Urothelium cell line (cell line): ENCODE data around the gene COL28A1.

Experiments used
- DNase-seq: peaks from one replicate; pipeline ENCODE4 v3.0.0; 2011; ENCODE audit warnings: low spot score, mixed read lengths
- FAIRE-seq: peaks from 2 replicates; lab custom pipeline; 2011; peaks lifted over from hg19 to GRCh38; lab: Jason Lieb, UNC

The COL28A1 gene

DNA sequence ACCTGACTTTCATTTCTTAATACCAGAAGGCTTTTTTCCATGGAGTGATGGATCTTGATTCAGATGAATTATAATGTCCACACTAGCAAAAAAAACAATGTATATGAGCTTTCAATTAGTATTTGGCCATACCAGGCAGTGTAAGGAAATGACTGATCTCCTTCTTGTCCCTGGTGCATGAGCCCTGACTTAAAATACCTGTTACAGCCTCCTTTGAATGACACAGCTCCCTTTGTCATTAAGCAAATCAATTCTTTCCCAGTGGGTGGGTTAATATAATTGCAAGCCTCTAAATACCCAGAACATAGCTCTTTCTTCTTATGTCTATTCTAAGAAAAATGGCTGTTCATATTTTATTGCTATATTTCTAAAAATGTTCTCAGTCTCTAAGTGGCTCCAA lies 188.6 kb downstream of the COL28A1 start:
- FAIRE-seq (no peak), DNase-seq (no peak)

DNA sequence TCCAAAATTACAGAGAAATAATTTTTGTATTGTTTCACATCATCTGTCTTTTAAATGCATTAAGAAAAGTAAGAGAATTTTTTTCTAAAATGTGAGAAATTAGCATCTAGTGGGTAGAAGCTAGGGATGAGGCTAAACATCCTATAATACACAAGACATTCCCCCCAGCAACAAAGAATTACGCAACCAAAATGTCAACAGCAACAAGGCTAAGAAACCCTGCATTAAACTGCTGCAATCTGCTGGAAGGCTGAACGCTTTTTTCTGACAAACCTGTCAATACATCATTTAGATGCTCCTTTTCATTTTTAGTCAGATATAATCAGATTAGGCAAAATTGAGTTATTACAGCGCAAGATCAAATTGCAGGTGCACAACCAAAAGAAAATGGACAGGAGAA lies 191.1 kb downstream of the COL28A1 start:
- no peak for FAIRE-seq

DNA sequence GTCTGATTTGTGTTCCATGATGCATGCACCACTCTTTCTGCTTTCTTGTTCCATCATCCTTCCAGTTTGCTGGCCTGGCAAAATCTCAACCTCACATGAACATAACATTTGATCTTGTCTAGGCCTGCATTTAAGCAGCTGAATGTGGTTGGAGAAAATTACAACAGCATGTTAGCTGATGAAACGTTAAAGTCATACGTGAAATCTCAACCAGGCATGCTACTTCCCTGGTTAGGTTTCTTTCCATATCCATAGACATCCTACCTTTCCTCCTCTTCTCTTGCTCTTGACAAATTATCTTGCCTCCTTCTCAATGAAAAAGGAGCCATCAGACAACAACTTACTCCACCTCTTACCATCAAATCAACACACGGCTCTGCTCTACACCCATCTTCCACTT lies 199.8 kb downstream of the COL28A1 start:
- DNase-seq: no peak
- peak; percentile 17 for FAIRE-seq

More for the DNA sequence above, 191.1 kb downstream of the COL28A1 start:
- no peak for DNase-seq

DNA sequence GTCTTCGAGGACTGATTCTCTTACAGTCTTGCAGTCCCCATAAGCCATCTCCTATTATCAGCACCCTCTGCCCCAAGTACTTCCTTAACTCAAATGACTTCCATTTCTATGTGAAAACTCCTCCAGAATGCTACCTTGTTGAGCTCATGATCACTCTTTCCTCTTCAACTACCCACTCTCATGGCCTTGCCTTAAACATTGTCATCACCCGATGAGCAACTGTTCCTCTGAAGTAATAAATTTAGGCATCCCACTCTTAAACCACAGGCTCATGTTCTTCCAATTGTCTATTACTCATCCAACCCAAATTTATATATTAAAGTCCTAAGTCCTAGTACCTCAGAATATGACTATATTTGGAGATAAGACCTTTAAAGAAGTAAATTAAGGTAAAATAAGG lies 200.5 kb downstream of the COL28A1 start:
- no peak for DNase-seq
- FAIRE-seq: peak; percentile 71

DNA sequence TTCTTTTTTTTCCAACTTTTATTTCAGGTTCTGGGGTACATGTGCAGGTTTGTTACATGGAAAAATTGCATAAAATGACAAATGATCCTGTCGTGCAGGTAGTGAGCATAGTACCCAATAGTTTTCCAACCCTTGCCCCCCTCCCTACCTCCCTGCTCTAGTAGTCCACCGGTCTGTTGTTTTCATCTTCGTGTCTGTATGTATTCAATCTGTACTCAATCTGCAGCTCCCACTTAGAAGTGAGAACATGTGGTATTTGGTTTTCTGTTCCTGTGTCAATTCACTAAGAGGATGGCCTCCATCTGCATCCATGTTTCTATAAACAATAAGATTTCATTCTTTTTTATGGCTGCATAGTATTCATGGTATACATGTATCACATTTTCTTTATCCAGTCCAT lies 202.1 kb downstream of the COL28A1 start:
- FAIRE-seq (no peak), DNase-seq (no peak)

DNA sequence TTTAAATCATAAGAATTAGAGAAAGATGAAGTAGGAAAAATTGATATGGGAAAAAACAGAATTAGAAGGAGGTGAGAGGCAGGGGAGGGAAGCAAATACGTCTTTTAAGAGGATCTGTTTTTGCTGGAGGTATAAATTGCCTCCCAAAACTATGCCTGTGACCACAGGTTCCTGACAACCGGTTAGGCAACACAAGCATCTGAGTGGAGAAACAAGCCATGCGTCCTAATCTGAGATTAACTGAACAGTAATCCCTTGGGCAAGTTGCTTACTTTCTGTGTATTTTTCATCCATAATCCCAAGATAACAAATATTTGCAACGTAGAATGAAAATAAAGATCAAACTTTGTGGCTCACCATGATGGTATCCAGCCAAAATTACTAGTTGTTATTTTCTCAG lies 204.2 kb downstream of the COL28A1 start:
- FAIRE-seq (no peak), DNase-seq (no peak)

DNA sequence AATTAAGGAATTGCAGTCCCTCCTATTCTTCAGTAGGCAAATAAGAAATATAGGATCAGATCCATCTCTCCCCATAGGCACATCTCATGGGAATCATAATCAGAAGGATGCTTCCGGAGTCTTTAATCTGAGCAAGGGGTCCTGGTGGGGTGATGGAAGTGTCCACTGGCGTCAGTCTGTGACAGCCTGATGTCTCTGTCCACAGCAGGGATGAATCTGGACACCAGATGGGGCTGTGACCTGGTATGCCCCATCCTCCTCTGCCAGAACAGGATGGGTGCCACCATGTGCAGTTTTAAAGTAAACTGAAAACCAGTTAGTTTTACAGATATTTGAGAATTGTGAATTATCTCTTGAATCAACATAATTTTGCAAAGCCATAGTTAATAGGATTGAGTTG lies 204.7 kb downstream of the COL28A1 start:
- FAIRE-seq (no peak), DNase-seq (no peak)

DNA sequence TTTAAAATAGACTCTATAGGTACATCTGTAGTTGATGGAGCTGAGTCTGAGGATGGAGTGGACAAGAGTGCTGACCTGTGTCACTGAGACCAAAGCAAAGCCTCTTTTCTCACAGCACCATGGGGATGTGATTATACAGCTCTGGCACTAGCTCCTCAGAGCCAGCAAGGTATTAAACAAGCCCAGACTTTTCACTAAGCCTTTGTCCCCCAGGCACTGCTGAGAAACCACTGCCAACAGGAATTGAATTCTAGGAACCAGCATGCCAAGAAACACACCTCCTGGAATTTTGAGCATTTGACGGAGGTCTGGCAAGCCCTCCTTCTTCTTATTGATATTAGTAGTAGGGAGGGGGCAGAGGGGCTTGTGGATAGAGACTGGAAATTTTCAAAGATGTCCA lies 206.3 kb downstream of the COL28A1 start:
- FAIRE-seq: no peak
- DNase-seq: no peak

DNA sequence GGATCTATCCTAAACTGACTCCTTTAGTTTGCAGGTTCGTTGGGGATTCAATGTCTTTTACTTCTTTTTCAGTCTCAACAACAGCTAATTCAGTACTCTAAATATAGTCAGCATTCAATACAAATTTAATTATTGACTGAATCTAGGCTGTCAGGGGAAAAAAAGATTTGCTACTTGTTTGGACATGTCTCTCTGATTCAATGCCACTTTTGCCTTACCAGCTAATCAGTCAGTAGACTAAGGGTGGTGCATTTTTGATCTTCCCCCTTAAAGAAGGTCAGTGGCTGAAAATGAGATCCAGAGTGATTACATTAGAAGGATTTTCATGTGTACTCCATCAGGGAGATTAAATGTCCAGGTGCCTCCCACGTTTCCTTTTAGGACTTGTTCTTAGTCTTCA lies 208.2 kb downstream of the COL28A1 start:
- DNase-seq (no peak), FAIRE-seq (no peak)

DNA sequence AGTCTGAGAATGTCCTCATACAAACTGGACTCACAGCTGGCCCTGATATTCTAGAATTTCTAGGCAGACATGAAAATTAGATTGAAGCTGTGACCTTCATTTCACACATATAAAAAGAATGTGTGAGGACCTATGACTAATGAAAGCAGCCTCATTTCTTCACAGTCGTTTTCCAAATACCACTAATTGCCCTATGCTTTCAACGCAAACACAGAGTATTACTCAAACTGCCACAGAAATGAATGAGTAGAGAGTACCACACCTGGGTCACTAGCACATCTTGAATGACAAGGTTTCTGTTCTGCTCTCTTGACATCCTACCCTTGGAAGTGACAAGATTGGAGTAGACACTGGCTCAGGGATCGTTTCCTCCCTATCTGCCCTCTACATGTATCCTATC lies 211.0 kb downstream of the COL28A1 start:
- DNase-seq: no peak
- FAIRE-seq: no peak

DNA sequence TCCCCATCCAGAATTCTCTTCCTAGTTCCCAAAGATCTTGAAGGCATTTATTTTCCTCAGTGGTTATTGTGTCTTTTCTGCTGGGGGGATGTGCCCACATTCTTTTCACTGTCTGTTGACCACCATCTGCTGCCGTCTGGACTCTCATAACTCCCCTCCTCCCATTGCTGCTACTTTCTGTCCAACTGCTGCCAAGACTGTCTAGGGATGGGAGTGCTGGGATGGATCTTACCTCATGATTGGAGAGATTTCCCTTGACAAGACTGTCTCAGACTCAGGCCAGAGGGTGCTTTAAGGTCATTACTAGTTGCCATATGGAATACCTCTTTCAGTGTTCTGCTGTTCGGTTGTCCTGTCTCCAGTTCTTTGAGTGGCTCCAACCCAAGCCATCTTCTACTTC lies 211.8 kb downstream of the COL28A1 start:
- DNase-seq (no peak), FAIRE-seq (peak; percentile 48)

DNA sequence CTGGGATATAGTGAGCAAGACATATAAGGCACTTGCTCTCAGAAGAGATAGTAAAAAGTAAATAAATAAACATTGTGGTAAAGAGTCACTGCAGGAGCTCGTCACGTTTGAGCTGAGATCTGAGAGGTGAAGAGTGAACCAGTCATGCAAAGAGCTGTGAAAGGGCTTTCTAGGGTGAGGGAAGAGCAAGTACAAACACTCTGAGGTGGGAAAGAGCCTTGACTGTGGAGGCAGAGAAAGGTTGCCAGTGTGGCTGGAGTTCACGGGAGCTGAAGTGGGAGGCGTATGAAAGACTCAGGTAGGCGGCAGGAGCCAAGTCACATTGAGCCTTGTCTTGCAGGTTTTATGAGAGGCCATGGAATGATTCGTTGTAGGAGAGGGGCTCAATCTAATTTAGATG lies 212.3 kb downstream of the COL28A1 start:
- DNase-seq (no peak), FAIRE-seq (no peak)

DNA sequence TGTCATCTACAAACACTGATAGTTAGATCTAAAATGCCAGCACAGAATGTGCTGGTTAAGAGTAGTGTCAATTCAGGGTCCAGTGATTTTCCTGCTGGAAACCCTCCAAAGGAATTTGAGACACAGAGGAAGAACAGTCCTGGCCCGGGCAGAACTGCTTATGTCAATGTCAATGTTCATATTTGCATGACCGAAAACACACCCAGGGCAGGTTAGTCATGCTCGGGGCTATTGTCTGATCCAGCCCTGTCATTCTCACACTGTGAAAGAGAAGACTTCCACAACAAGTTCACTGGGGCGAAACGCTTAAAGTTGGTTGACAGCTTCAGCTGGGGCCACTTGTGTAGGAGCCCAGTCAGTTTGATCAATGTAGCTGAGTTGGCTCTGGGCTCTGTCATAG lies 214.0 kb downstream of the COL28A1 start:
- DNase-seq: no peak

DNA sequence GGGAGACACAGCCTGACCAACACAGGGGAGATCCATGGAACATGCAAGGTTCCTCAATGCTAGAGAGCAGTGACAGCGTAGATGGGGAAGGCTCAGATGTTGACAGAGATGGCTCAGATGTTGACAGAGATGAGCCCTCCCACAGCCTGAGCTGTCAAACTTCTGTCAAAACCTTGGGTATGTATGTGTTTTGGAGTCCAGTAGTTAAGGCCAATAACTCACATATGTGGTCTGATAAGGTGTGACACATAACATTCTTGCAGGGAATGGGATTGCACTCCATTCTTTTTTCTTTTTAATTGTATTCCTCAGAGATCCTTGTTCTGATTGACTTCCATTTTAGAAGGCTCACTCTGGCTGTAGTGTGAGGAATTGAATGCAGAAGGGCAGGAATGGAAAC lies 217.1 kb downstream of the COL28A1 start:
- DNase-seq (no peak), FAIRE-seq (peak; percentile 74)

More for the DNA sequence above, 214.0 kb downstream of the COL28A1 start:
- FAIRE-seq: peak; percentile 62

DNA sequence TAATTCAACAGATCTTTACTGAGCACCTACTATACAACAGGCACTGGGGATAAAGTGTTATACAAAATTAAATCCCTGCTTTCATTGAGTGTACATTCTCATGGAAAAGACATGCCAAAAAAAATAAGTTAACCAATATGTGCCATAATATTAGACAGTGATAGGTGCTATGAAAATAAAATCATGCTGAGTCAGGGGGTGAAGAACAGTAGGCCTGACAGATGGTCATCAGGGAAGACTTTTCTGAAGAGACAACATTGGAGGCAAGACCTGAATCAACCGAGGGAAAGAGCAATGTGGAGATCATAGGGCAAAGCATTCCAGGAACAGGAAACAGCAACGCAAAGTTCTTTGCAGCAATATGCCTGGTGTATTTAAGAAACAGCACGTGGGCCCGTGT lies 217.8 kb downstream of the COL28A1 start:
- DNase-seq (no peak), FAIRE-seq (peak; percentile 85)

DNA sequence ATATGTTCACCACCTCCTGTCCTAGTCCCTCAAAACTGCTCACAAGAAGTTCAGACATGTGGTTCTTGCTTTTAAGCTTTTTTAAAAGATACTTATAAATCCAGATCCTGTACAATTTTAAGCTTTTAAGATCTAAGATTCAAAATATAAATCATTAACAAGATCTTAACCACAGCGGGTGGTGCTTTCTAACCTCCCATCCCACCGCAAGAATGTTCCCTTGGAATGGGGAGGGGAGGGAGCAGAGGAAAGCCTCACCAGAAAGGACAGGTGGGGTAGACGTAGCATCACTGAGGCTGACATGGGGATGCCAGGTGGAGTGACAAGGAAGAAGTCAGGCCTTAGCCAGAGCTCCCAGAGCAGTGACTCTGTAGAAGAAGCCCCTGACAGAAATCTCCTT lies 219.8 kb downstream of the COL28A1 start:
- DNase-seq (no peak), FAIRE-seq (no peak)

DNA sequence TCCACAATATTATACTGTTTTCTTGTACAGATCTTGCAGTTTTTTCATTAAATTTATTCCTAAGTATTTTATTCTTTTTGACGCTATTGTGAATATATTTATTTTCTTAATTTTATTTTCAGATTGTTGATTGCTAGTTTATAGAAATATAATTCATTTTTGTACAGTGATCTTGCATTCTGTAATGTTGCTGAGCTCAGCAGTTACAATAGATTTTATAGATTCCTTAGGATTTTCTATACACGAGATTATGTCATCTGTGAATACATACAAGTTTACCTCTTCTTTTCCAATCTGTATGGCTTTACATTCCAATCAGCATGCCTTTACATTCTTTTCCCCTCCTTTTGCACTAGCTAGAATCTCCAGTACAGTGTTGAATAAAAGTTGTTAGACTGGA lies 223.3 kb downstream of the COL28A1 start:
- FAIRE-seq: no peak

DNA sequence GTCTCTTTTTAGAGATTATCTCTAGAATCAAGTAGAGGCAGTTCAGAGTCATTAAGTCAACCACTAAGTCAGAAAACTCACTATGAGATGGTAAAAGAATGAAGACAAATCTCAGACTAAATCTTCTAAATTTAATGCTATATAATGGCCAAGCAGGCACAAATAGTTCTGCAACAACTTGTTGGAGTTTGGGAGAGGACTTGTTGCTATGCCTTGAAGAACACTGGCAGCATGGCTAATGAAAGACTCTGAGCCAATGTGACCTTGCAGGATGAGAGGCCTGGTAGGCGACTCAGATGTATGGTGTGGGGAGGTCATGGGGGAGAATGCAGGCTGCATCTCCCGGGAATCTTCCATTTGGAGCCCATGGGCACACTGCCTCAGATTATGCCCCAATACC lies 224.7 kb downstream of the COL28A1 start:
- no peak for DNase-seq
- FAIRE-seq: peak; percentile 83

More for the DNA sequence above, 223.3 kb downstream of the COL28A1 start:
- DNase-seq: no peak

DNA sequence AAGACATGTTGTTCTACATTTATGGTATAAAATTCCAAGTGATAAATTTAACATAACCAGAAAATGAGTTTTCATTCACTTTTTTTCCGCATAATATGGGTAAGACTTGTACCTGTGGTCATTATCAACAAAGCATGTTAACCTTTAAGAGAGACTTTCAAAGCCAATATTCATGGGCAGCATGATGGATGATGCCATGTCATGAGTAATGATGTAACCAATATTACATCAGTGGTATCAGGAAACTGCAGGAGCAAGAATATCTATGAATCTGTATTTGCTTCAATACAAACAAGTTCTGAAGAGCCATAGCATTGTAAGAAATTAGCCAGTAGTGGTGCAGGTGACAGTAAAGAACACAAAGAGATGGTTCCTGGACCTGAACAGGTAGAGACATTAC lies 226.5 kb downstream of the COL28A1 start:
- DNase-seq (no peak), FAIRE-seq (no peak)
